ENCODE results near the gene TPGS1.

The TPGS1 gene

DNA sequence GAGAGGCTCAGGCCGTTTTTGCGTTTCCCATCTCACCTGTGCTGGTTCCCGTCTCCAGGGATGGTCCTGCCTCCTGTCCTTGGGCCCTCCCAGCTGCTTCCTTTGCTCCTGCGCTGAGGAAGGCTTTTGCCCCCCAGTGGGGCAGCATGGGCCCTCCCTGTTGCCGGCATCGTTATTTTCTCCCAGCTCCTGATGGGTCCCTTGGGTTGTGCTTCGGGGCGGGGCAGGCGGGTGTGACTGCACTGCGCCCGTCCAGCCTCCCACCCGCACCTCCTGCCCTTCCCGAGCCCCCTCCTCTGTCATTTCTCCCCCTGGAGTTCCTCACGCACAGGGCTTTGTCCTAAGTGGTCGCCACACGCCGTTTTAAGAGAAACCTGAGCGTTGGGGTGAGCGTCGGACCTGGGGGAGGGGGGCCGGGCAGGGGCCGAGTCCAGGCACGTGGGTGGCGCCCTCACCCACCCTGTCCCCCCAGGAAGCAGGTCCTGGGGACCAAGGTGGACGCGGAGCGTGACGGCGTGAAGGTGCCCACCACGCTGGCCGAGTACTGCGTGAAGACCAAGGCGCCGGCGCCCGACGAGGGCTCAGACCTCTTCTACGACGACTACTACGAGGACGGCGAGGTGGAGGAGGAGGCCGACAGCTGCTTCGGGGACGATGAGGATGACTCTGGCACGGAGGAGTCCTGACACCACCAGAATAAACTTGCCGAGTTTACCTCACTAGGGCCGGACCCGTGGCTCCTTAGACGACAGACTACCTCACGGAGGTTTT is 33.8 kb downstream of the TPGS1 start:
- no peak for DNase-seq (ENCODE audit: low read depth)

DNA sequence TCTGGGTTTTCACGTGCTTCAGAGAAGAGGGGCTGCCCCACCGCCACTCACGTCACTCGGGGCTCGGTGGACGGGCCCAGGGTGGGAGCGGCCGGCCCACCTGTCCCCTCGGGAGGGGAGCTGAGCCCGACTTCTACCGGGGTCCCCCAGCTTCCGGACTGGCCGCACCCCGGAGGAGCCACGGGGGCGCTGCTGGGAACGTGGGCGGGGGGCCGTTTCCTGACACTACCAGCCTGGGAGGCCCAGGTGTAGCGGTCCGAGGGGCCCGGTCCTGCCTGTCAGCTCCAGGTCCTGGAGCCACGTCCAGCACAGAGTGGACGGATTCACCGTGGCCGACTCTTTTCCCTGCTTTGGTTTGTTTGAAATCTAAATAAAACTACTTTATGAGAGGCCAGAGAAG is 34.4 kb downstream of the TPGS1 start:
- DNase-seq (ENCODE audit: low read depth), result no peak

DNA sequence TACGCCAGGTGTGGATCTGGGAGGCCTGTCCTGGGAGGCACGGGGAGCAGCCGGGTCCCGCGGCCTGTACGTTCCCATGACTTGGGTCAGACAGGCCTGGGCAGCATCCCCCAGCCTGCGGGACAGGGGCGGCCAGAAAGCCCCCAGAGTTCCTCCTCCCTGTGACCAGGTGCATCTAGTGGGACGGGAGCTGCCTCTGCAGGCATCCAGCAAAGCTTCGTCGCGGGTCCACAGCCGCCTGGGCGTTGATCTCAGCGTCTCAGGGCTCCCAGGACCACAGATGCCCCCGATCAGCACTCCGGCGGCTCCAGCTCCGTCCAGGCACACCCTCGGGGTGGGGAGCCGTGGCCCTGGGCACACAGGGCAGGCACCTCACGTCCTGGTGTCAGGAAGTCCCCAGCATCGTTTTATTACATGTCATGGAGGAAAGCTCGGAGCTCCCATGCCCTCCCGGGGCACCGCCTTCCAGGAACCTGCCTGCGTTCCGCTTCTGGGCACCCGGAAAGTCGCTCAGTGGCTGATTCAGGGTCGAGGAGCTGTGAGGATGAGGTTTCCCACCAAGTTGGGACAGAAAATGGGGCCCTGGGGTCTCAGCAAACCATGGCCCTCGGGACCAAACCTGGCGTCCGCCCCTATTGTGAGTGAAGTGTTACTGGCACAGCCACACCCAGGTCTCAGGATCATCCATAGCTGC is 35.0 kb downstream of the TPGS1 start:
- no peak for DNase-seq (ENCODE audit: low read depth)

DNA sequence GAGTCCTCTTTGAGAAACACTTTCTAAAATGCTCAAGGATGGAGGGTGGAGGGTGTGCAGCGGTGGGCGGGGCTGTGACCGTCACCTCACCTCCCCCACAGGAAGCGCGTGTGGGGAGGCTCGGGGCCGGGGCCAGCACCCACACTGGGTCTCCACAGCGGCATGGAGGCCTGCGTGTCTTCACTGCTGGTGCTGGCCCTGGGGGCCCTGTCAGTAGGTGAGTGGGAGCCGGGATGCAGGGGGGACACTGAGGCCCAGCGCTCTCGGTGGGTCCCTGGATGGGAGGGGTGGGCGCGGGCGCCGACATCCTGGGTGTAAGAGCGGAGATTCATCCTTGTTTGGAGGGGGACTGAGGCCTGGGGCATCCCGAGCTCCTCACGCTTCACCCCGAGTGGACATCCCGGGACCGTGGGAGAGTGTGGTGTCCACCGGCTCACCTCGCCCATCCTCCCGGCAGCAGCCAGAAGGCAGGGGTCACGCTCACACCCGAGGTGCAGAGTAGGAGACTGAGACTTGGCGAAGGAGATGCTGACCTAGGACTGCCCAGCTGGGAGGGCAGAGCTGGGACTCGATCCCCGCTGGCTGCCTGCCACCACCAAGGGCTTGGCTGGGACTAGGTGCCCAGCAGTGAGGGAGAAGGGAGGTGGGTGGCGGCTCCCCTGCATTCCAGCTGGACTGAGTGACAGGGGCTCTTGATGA is 36.8 kb downstream of the TPGS1 start, which contains the start of gene GZMM:
TSS of gene GZMM (plus strand) at position 144 of the 699 bp plus-strand sequence. CDS start at position 163, 19 bp downstream.
- no peak for DNase-seq (ENCODE audit: low read depth)

DNA sequence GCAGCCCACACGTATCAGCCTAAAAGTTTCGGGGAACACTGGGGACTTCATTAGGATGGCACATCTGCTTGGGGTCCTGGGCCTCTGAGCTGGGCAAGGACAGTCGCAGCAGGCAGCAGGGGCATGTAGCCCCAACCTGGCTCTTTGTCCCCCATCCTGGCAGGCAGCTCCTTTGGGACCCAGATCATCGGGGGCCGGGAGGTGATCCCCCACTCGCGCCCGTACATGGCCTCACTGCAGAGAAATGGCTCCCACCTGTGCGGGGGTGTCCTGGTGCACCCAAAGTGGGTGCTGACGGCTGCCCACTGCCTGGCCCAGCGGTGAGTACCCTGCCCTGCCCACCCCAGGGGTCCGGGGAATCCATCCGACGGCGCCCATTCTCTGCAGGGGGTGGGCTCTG is 39.8 kb downstream of the TPGS1 start:
- no peak for DNase-seq (ENCODE audit: low read depth)

DNA sequence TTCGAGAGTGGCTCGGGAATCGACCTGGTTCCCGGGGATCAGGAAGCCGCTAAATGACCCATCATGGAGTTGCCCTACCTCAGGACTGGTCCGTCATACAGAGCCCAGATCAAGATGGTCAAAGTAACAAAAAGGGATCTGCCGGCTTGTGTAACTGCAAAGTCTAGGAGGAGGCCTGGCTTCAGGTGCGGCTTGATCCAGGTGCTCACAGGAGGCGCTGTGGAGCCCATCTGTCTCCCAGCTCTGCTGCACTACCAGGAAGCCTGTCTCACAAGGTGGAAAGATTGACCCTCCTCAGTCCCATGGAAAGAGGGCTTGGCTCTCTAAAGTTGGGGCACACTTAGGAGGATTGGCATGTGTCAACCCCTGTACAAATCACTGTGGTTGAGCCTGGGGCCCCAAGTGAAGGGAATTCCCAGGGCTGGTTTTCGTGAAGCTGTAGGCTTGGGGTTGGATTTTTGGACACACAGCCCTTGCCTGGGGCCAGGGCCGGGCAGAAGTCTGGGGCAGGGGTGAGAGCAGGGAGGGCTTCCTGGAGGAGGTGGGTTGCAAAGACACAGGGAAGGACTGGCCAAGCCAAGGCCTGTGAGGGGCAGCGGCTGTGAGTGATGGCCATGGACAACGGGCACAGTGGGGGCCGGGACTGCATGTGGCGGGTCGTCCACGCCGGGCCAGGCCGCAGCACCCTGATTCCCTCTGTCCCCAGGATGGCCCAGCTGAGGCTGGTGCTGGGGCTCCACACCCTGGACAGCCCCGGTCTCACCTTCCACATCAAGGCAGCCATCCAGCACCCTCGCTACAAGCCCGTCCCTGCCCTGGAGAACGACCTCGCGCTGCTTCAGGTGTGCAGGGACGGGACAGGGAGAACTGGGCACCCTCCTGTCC is 40.8 kb downstream of the TPGS1 start:
- DNase-seq (ENCODE audit: low read depth), result no peak

DNA sequence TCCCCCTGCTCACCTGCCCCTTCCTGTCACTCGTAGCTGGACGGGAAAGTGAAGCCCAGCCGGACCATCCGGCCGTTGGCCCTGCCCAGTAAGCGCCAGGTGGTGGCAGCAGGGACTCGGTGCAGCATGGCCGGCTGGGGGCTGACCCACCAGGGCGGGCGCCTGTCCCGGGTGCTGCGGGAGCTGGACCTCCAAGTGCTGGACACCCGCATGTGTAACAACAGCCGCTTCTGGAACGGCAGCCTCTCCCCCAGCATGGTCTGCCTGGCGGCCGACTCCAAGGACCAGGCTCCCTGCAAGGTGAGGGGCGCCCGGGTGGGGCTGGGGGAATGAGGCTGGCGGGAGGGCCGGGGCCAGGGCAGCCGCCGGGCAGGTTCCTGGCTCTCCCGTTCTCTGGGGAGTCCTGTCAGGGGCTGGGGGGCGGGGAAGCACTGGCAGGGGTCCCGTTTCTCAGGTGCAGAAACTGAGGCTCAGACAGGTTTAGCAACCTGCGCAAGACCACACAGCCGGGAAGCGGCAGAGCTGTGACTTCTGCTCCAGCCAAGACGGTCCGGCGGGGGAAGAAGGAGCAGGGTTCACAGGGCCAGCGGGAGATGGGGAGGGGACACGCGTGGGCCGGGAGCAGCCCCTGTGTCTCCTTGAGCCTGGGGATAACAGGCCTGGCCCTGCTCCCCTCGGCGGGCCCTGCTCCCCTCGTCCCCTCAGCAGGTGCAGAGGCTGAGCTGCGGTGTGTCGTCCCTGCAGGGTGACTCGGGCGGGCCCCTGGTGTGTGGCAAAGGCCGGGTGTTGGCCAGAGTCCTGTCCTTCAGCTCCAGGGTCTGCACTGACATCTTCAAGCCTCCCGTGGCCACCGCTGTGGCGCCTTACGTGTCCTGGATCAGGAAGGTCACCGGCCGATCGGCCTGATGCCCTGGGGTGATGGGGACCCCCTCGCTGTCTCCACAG is 41.9 kb downstream of the TPGS1 start:
- no peak for DNase-seq (ENCODE audit: low read depth)

DNA sequence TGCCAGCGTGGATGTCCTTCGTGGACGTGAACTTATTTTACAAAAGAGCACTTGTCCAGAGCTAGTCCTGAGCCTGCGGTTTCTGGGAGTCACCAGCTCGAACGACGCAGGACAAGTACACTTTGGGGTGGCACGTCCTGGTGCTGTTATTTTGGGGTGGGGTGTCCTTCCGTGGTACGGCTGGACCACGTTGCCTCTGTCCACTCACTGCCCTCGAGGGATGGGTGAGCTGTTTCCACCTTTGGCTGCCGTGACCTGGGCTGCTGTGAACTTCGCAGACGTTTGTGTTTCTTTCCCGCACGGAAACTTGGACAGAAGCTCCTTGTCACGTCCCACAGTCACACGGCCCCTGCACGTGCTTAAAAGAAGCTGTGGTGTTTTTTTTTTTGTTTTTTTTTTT is 47.5 kb downstream of the TPGS1 start:
- DNase-seq (ENCODE audit: low read depth), result no peak

DNA sequence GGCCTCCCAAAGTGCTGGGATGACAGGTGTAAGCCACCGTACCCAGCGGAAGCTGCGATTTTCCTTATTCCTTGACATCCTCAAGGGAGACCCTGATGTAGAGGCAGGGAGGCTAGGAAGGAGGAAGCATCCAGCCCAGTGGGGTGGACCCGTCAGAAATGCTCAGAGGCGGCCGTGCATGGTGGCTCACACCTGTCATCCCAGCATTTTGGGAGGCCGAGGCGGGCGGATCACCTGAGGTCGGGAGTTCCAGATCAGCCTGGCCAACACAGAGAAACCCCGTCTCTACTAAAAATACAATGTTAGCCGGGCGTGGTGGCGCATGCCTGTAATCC is 48.1 kb downstream of the TPGS1 start:
- no peak for DNase-seq (ENCODE audit: low read depth)

DNA sequence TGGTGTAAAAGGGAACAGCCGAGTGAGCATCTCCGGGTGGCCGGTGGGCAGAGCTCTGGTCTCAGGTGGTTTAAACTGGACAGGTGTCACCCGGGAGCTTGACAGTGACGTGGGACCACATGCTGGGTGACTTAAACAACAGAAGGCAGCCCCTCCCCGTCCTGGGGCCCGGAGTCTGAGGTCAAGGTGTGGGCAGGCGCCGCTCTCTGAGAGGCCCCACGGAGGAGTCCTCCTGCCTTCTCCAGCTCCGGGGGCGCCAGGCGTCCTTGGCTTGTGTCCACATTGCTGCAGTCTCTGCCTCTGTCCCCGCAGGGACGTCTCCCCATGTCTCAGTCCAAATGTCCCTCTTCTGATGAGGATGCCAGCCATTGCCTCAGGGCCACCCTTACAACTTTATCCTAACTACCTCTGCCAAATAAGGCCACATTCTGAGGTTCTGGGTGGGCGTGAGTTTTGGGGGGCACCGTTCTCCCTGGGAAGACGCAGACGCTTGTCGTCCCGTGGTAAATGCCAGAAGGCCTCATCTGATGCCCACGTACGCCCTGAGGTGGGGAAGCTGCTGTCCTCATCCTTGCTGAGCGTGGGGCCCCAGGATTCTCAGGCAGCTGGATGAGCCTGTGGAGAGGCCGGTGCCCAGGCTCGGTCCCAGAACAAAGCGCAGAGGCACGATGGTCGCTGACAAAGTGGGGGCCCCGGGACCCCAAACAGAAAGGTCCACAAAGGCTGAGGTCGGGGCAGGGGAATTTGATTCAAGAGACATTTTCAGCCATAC is 49.5 kb downstream of the TPGS1 start:
- DNase-seq (ENCODE audit: low read depth), result no peak

DNA sequence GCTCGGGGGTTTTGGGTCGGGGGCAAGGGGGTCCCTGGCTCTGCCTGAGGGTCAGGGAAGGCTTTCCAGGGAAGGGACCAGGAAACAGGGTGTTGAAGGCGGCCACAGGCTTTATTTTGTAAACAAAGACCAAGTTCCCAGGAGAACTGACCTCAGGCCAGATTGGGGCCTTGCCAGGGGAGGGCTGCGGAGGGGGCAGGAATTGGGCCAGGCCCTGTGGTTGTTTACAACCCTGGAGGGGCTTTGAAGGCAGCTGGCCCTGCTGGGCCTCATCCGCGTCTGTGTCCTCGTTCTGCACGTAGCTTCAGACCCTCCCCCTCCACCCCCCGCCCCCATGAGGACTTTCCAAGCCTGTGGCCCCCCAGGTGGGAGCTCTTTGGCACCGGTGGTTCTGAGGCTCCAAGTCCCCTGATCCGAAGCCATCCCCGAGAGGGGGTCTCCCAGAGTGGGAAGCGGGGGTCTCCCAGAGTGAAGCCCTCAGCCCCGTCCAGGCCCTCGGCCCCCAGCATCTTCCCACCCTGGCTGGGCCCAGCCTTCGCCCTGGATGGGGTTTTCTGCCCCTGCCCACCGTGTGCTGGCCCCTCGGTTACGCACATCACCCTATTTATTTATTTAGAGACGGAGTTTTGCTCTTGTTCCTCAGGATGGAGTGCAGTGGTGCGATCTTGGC is 51.6 kb downstream of the TPGS1 start:
- DNase-seq (ENCODE audit: low read depth), result no peak

DNA sequence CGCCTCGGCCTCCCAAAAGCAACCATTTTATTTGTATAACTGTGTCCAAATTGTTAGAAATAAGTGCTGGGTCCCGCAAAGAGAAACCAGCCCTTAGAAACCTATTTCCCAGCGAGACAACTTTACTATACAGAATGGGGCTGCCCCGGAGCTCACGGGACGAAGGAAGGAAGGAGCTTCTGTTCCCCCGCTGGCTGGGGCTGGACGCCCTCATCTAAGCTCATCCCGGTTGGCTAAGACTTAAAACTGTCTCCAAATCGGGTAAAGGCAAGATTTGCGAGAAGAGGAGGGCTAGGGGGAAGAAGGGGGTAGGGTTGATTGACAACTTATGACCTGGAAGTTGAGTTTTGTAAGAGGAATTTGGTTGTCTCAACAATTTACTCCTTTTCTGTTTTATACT is 52.8 kb downstream of the TPGS1 start:
- DNase-seq (ENCODE audit: low read depth), result no peak

DNA sequence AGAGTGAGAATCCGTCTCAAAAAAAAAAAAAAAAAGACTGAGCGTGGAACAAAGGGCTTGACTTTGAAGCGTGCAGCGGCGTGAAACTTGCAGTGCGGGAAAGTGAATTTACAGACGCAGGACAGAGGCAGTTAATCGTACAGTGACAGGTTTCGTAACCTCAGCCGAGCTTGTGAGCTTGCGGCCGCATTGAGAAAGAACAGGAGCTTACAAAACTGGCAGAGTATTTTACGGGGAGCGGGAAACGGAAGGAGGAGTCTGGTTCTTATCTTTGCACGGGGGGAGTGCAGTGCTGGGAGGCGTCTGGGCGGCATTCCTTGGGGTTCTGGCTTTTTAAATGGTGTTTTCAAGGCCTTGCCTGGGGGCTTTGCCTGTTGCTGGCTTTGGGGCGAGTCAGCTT is 59.1 kb downstream of the TPGS1 start:
- no peak for DNase-seq (ENCODE audit: low read depth)

DNA sequence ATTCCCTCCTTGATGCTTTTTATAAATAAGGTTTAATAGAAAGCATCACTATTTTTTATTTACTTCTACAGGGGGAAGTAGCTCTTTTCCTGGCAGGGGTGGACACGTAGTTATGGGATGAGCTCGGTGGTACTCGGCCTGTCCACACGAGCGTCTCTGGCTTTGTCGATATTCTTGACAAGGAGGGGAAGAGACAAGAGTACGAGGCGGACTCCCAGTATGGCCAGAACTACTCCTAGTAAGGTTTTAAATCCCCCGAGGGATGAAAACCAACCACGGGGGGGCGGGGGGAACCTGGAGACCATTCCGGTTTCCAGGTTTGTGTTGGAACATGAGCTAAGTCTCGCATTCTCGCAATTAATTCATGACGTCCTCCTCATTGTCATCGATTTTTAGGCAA is 59.5 kb downstream of the TPGS1 start:
- DNase-seq (ENCODE audit: low read depth), result no peak

DNA sequence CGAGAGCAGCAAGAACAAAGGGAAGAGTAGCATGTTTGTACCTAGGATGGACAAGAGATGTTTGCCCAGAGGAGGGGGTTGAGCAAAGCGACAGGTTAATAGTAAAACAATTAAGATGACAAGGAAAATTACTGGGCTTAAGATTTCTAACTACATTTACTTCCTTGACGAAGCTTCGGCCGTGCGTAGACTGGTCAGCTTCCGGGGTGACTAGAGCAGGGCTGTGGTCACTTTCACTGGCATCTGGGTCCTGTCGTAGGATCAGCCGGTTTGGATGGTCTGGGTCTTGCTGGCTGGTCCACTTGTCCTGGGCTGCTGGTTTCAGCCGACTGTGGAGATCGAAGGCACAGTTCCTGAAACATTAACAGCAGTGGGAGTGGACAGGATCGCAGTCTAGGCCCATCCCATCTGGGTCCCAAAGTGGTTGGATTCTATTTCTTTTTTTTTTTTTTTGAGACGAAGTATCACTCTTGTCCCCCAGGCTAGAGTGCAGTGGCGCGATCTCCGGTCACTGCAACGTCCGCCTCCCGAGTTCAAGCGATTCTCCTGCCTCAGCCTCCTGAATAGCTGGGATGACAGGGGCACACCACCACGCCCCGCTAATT is 60.1 kb downstream of the TPGS1 start:
- DNase-seq (ENCODE audit: low read depth), result no peak
